Hematopoietic multipotent progenitor cell treated with erythropoietin and hydrocortisone succinate and interleukin-3 and kit ligand, for 8 days (in vitro differentiated cells): ENCODE data around the gene SLC6A2.
"Not testable (repeated sequence)": the region's sequence is repeated elsewhere in the genome, so short reads cannot be mapped to it uniquely, and the experiment has no call there.

ENCODE experiments used
- DNase-seq: peaks from one replicate; pipeline ENCODE4 v3.0.0-alpha.2; 2015

The SLC6A2 gene

GRCh38 chr16:55655897-55656681, at the start of gene SLC6A2:
SLC6A2 (plus strand) TSS chr16:55655988; CDS start chr16:55656695, 707 bp downstream.
- no peak for DNase-seq

- DNase-seq, result no peak
Observed at GRCh38 chr16:55613613-55614335, 42.0 kb upstream of the SLC6A2 start.

GRCh38 chr16:55615071-55615470, 40.7 kb upstream of the SLC6A2 start:
- no peak for DNase-seq

GRCh38 chr16:55615670-55616069, 40.1 kb upstream of the SLC6A2 start:
- DNase-seq, result not testable (repeated sequence)

GRCh38 chr16:55621771-55622170, 34.0 kb upstream of the SLC6A2 start:
- no peak for DNase-seq

GRCh38 chr16:55622272-55622671, 33.5 kb upstream of the SLC6A2 start:
- DNase-seq, result no peak

- no peak for DNase-seq
Observed at GRCh38 chr16:55622930-55623561, 32.7 kb upstream of the SLC6A2 start.

GRCh38 chr16:55623640-55624039, 32.1 kb upstream of the SLC6A2 start:
- DNase-seq, result no peak

- no peak for DNase-seq
Observed at GRCh38 chr16:55624696-55625095, 31.1 kb upstream of the SLC6A2 start.

GRCh38 chr16:55625843-55626242, 29.9 kb upstream of the SLC6A2 start:
- no peak for DNase-seq

- no peak for DNase-seq
Observed at GRCh38 chr16:55628306-55628968, 27.4 kb upstream of the SLC6A2 start.

- no peak for DNase-seq
Observed at GRCh38 chr16:55630774-55631173, 25.0 kb upstream of the SLC6A2 start.

- DNase-seq, result no peak
Observed at GRCh38 chr16:55632259-55632658, 23.5 kb upstream of the SLC6A2 start.

- DNase-seq, result no peak
Observed at GRCh38 chr16:55634193-55634592, 21.6 kb upstream of the SLC6A2 start.

- no peak for DNase-seq
Observed at GRCh38 chr16:55638256-55638655, 17.5 kb upstream of the SLC6A2 start.

GRCh38 chr16:55640701-55641327, 15.0 kb upstream of the SLC6A2 start:
- DNase-seq, result no peak

GRCh38 chr16:55641430-55642056, 14.2 kb upstream of the SLC6A2 start:
- no peak for DNase-seq

- DNase-seq, result no peak
Observed at GRCh38 chr16:55642611-55643010, 13.2 kb upstream of the SLC6A2 start.

GRCh38 chr16:55643161-55643970, 12.4 kb upstream of the SLC6A2 start:
- DNase-seq, result peak; percentile 2

- no peak for DNase-seq
Observed at GRCh38 chr16:55645986-55646385, 9.8 kb upstream of the SLC6A2 start.

- DNase-seq, result no peak
Observed at GRCh38 chr16:55647343-55647742, 8.4 kb upstream of the SLC6A2 start.
